SW 1271 (cell line): ENCODE results near the gene REEP6.
"Not testable (repeated sequence)": the region's sequence is repeated elsewhere in the genome, so short reads cannot be mapped to it uniquely, and the experiment has no call there.

Experiments
- DNase-seq, 2 experiments: peaks; one replicate each; lab custom pipeline; 2025; lab: John Stamatoyannopoulos, UW

The REEP6 gene

DNA sequence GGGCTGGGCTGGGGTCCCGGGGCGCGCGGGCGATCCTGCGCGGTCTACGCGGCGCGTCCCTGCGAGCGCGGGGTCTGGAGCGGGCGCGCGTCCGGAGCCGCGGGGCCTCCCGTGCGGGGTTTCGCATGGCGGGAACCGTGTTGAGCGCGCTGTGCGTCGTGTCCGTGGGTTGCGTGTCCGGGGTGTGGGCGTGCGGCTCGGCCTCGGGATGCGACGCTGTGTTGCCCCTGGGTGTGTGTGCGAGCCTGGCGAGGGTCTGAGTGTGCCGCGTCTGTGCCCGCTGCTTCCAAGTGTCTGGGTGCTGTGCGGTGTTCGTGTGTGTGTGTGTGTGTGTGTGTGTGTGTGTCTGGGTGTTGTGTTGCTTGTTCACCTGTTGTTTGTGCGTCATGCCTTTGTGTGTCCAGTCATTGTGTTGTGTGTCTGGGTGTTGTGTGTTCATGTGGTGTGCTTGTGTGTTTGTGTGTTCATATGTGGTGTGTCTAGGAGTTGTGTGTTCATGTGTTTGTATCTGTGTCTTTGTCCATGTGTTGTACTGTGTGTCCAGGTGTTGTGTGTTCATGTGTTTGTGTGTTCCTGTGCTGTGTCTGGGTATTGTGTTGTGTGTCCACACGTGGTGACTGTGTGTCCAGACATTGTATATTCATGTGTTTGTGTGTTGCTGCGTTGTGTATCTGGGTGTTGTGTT, 33.4 kb downstream of the REEP6 start:
- no peak for DNase-seq

DNA sequence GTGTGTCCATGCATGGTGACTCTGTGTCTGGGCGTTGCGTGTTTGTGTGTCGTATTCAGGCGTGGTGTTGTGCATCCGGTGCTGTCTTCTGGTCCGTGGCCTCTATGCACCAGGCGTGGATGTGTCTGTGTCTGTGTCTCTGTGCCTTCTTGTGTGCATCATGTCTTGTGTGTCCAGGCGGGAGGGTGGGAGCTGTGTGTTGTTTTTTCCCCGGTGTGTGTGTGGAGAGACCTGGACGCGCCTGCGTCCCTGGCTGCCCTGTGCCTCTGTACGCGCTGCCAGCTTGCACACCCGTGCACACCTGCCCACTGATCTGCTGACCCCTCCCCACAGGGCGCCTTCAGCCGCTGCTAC, 34.0 kb downstream of the REEP6 start:
- DNase-seq = no peak

DNA sequence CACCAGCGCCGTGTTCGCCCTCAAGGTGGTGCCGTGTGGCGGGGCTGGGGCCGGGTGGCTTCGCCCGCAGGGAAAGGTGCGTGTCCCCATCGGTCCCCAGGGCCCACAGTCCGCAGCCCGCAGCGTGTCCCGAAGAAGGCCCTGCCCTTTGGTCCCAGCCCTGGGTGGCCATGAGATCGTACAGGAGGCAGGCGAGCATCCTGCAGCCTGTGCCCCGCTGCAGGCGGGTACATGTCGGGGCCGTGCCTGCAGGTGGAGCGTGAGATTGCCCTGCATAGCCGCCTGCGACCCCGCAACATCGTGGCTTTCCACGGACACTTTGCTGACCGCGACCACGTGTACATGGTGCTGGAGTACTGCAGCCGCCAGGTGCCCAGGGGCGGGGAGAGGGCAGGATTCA, 34.4 kb downstream of the REEP6 start:
- no peak for DNase-seq

DNA sequence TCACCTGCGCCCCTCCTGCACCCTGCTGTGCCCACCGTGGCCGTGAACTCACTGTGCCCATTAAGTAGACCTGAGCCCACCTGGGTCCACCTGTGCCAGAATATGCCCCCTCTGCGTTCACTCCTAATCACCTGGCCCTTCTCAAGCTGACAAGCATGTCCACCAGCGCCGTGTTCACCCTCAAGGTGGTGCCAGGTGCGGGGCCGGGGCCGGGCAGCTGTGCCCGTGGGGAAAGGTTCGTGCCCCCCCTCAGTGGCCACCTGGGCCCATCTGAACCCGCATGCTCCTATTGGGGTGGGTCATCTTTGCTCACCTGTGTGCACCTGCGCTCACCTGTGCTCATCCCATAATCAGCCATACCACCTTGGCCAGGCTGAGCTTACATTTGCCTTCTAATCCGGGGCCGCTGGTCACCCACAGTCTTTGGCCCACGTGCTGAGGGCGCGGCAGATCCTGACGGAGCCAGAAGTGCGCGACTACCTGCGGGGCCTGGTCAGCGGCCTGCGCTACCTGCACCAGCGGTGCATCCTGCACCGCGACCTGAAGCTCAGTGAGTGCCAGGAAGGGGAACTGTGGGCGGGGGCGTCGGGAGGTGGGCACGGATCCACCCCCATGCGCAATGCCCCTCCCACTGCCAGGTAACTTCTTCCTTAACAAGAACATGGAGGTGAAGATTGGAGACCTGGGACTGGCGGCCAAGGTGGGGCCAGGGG, 35.2 kb downstream of the REEP6 start:
- no peak for DNase-seq

DNA sequence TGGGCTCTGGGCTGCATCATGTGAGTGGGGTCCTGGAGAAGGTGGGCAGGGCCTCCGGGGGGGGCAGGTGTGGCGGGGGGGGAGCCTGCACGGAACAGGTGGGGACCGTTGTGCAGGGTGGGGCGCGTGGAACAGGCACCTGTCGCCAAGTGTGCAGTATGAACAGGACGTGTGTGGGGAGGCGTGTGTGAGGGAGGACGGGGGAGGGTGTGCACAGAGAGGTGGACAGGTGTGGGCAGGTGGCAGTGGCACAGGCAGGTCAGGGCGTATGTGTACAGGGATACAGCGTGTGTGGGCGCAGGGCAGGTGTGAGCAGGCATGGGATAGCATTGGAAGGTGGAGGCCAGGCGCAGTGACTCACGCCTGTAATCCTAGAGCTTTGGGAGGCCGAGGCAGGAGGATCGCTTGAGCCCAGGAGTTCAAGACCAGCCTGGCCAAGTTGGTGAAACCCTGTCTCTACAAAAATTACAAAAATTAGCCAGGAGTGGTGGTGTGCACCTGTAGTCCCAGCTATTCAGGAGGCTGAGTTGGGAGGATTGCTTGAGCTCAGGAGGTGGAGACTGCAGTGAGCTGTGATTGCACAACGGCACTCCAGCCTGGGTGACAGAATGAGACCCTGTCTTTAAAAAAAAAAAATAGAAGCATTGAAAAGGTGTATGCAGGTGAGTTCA, 36.1 kb downstream of the REEP6 start:
- no peak for DNase-seq

DNA sequence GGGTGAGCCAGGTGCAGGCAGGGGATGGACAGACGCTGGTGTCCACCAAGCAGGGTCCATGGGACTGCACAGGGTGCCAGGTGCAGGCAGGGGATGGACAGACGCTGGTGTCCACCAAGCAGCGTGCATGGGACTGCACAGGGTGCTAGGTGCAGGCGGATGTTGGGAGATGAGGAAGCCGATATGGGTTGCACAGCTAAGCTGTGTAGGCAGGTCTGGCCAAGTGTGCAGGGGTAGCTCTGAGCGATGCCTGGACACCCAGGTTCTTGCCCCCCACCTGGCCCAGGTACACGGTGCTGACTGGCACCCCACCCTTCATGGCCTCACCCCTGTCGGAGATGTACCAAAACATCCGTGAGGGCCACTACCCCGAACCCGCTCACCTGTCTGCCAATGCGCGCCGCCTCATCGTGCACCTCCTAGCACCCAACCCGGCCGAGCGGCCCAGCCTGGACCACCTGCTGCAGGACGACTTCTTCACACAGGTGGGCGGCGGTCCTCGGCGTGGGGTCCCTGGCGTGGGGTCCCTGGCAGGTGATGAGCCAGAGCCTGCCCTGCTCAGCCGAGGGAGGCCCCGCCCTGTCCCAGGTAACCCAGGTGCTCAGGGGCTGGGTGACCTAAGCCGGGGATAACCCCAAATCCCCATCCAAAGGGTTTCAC, 36.8 kb downstream of the REEP6 start:
- DNase-seq = no peak

DNA sequence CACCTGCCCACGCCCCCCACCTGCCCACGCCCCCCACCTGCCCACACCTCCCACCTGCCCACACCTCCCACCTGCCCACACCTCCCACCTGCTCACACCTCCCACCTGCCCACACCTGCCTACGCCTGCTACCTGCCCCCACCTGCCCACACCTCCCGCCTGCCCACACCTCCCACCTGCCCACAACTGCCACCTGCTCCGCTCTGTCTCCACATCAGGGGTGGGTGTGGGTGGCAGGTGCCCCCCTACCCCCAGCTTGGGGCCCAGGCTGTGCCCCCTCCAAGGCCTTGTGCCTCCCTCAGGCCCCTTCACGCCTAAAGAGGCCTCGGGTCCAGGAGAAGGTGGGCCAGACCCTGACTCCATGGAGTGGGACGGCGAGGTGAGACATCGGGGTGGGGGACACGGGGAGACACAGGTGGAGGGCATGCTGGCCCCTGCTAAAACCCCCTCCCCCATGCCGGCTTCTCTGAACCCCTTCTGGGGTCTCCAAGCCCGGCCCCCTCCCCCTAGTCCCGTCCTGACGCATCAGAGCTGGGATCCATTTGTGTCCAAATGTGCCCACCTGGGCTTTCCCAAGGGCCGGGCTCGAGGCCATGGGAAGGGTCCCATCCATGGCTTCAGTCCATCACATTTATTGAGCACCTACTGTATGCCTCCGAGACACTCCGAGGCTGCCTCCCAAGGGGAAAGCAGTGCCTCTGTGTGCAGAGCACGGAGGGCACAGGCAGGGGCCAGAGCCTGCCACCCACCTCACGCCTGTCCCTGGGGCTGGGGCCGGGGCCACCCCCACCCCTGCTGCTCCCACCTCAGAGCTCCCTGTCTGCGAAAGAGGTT, 37.8 kb downstream of the REEP6 start:
- no peak for DNase-seq

DNA sequence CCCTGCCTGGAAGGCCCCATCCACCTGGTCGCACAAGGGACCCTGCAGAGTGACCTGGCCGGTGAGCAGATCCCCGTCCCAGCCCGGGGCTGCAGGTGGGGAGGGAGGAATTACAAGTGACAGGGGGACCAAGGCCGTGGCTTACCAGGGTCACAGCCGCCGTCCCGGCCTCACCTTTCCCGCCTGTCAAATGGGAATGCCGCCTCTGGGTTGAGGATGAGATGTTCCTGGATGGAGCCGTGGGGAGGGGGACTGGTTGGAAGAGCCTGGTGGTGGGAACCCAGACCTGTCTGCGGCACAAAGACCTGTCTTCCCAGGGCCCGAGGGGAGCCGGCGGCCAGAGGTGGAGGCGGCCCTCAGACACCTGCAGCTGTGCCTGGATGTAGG, 38.4 kb downstream of the REEP6 start:
- DNase-seq = no peak

DNA sequence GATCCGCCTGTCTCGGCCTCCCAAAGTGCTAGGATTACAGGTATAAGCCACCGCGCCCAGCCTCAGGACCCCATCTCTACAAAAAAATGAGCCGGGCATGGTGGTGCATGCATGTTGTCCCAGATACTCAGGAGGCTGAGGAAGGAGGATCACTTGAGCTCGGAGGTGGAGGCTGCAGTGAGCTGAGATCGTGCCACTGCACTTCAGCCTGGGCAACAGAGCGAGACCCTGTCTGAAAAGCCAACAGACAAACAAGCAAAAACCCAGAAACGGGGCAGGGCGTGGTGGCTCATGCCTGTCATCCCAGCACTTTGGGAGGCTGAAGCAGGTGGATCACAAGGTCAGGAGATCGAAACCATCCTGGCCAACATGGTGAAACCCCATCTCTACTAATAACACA, 39.9 kb downstream of the REEP6 start:
- DNase-seq = not testable (repeated sequence)

DNA sequence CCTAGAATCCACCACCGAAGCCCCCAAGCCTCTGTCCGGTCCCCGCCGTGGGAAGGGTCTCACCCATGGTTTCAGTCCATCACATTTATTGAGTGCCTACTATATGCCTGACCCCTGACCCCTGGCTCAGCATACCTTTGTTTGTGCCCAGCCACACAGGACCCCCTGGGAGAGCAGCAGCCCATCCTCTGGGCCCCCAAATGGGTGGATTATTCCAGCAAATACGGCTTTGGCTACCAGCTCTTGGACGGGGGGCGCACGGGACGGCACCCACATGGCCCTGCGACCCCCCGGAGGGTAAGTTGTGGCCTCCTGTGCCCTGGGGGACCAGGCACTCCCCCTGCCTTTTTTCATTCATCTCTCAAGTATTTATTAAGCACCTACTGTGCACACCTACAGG, 40.6 kb downstream of the REEP6 start:
- DNase-seq = no peak

DNA sequence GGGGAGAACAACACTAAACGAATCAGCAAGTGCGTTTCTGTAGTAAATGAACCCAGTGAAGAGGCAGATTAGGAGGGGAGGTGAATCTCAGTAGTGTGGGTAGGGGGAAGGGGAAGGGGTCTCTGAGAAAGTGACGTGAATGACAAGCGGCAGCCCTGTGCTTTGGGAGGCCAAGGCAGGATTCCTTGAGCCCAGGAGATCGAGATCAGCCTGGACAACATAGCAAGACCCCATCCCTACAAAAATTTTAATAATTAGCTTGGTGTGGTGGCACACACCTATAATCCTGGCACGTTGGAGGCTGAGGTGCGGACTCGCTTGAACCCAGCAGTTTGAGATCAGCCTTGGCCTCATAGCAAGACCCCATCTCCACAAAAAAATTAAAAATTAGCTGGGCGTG, 41.0 kb downstream of the REEP6 start:
- no peak for DNase-seq

DNA sequence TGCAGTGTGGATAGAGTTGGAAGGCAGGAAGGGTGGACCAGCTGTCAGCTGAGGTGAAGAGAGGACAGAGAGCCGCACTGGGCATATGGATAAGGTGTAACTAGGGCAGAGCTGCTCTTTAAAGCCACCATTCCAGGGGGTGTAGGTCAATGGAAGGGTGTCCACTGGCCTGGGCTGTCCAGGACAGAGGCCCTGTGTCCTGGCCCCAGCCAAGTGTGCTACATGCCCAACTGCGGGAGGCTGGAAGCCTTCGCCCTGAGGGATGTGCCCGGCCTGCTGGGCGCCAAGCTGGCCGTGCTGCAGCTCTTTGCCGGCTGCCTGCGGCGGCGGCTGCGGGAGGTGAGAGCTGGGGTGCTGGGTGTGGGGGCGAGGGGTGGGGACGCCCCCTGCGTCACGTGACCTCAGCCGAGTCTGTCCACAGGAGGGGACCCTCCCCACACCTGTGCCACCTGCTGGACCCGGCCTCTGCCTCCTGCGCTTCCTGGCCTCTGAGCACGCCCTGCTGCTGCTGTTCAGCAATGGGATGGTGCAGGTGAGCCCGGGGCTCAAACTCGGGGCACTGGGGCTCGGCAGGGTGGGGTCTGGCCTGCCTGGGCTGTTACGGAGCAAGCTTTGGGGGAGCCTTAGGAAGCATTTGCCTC, 42.6 kb downstream of the REEP6 start:
- no peak for DNase-seq

DNA sequence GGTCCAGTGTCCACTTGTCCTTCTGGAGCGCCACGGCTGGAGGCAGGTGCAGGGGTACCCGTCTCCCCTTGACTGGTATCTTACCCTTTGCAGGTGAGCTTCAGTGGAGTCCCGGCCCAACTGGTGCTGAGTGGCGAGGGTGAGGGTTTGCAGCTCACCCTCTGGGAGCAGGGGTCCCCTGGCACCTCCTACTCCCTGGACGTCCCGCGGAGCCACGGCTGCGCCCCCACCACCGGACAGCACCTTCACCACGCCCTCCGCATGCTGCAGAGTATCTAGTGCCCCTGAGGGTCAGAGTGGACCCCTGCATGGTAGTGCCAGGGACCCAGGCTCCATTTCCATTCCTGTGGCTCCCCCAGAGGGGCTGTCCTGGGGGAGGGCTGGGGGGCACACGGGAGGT, 44.0 kb downstream of the REEP6 start:
- DNase-seq = no peak

DNA sequence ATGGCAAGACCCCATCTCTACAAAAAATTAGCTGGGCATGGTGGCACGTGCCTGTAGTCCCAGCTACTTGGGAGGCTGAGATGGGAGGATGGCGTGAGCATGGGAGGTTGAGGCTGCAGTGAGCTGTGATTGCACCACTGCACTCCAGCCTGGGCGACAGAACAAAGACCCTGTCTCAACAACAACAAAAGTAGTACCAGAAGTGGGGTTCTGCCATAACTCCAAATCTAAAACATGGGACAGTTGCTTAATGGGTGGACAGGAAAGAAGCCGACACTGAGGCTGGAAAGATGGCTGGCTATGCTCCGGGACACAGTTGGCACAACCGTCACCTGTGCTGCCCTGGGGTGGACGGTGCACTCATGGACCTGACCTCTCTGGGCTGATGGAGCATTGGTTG, 44.7 kb downstream of the REEP6 start:
- not testable (repeated sequence) for DNase-seq

DNA sequence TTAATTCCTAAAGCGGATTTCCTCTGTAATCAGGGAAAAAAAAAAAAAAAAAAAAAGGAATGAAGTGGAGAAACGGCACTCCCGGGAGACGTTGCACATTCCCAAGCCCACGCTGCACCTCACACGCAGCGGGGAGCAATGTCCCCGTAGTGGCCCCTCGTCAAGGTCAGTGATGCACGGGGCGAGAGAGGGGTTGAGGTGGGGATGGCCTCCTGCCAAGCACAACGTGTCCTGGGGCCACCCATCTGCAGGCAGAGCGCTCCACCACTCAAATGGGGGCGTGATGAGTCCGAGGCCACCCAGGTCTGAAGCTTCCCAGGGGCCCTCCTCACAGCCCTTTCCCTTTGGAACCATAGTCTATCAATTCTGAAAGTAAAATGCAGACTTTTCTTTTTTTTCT, 48.0 kb downstream of the REEP6 start:
- DNase-seq = no peak

DNA sequence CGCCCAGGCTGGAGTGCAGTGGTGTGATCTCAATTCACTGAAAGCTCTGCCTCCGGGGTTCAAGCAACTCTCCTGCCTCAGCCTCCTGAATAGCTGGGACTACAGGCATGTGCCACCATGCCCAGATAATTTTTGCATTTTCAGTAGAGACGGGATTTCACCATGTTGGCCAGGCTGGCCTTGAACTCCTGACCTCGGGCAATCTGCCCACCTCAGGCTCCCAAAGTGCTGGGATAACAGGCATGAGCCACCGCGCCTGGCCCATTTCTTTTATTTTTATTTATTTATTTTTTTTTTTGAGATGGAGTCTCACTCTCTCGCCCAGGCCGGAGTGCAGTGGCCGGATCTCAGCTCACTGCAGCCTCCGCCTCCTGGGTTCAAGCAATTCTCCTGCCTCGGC, 48.8 kb downstream of the REEP6 start:
- not testable (repeated sequence) for DNase-seq

DNA sequence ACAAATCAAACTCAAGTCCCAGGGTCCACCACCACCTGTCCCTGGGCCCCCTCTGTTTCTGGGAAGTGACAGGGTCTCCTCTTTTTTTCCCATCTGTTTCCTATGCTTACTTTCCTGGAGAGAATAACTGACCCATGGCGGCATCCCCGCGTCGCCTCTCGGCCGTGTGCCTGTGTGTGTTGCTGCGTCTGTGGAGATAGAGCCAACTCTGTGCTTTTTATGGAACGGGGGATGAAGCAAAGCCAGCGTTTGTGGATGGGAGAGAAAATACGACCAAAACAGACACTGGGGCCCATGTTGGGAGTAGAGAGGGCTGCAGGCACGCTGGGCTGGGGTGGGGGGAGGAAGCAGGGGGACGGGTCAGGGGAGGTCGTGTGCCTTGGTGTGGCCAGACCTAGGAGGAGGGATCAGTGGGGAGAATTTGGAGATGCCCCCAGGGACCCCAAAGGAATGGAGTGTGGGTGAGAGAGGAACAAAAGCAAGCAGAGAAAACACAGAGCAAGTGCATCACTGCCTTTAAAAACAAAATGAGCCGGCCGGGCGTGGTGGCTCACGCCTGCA, 49.5 kb downstream of the REEP6 start:
- DNase-seq = no peak
